ENCODE results near the gene PIK3R5.

DNA sequence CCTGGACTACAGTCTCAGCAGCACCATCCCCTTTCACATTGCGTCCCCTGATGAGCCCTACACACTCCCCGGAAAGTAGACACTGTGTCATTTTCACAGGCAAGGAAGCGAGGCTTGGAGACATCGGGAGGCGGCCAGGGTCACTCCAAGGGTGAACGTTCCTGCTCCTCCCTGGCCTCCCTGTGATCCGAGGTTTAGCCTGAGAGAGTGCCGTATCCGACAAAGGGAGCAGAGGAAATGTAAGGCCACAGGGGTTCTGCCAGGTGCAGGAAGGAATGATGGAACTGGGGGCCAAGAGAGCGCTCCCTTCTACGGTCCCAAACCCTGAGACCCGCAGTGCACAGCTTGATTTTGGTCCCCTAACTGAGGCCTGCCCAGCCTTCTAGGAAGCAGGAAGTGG, 90.1 kb downstream of the PIK3R5 start:
- TF ChIP-seq CTCF (conservative IDR thresholded peaks at IDR 0.05; ENCODE audit: low read depth, low read length) (no peak), EZH2 (IDR thresholded peaks at IDR 0.05; ENCODE audit: borderline replicate concordance, low read depth, low read length, poor library complexity, severe bottlenecking) (no peak)

All from A673 (cell line).